GM21529 (cell line): ENCODE measurements around the gene TCF12.
A peak's percentile ranks its signal among the peaks of the same experiment; 100 is the strongest.
"Not testable (repeated sequence)": the region's sequence is repeated elsewhere in the genome, so short reads cannot be mapped to it uniquely, and the experiment has no call there.

Source experiments
- ATAC-seq: cut with Tn5 transposase; IDR thresholded peaks from one replicate; pipeline ENCODE4 v1.9.1; 2021; ENCODE audit not compliant: unreplicated experiment

Gene TCF12

DNA sequence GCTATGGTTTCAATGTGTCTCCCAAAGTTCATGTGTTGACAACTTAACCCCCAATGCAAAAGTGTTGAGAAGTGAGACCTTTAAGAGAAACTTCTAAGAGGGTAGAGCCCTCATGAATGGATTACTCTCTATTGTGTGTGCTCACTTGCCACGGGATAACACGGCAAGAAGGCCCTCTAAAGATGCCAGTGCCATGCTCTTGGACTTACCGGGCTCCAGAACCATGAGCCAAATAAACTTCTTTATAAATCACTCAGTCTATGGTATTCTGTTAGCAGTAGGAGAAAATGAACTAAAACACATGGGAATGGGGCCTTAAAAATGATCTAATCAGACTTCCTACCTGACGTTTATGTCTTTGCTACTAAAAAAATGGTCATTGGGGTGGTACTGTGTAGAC is 2.6 kb upstream of the TCF12 start:
- ATAC-seq, result no peak

DNA sequence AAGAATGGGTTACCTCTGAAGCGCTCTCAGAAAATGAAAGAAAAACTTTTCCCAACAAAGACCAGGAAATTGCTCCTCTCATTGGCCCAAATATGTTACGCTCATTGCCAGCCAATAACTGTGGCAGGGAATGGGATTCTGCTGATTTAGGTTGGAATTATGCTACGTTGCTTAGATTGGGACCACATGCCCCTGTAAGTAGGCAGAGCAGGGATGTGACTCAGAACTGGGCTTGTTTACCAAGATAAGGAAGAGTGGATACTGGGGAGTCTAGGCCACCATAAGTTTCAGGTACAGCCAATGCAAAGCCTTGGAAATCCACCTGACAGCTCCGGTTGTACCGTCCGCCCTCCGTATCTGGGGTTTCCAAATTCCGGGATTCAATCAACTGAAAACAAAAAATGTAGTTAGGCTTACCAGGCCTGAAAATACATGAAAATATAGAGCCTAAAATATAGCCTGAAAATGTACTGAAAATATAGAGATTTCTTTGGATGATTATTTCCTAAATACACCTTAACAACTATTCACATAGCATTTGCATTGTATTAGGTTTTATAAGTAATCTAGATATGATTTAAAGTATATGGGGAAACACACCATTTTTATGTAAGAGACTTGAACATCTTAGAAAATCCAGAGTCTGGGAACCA is 1.5 kb upstream of the TCF12 start:
- ATAC-seq, result no peak

DNA sequence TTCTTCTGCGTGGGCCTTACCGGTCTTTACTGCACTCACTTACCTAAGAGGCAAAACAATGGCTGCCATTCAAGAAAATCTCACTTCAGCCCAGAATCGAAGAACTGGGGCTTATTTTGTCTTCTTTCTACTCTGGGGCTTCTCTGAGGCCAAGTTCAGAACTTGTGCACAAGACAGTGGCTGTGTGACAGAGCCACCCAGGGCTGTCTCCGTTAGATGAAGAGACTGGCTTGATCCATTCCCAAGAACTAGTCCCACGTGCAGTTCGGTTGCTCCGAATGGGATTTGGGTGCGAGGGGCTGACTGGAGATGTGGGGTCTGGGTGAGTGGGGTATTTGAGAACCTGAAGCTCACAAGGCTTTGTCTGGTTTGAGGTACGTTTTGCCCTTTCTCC is 795 bp upstream of the TCF12 start:
- ATAC-seq, result no peak

DNA sequence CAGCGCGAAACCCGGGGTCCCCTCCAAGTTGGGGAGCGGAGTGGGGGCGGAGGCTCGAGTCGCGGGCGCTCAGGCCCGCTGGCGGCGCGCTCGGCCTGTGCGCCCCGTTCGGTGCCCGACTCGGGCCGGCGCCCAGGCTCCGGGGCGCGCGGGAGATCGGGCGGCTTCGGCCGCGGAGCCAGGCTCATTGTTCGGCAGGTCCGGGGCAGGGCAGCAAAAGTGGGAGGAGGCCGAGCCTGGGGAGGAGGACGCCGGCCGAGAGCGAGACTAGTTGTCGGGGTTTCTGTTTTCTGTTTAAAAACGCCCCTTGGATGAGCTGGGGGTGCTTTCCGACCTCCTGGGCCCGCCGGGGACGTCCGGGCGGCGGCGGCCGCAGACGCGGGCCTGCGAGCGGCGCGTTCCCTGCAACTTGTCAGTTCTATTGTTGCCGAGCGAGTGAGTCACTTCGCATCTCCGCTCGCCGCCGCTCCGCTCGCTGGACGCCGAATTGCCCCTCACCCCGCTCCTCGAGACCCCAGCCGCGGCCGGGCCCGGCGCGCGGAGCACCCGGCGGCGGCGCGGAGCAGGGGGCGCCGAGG is 676 bp downstream of the TCF12 start:
- peak; percentile 33 for ATAC-seq

DNA sequence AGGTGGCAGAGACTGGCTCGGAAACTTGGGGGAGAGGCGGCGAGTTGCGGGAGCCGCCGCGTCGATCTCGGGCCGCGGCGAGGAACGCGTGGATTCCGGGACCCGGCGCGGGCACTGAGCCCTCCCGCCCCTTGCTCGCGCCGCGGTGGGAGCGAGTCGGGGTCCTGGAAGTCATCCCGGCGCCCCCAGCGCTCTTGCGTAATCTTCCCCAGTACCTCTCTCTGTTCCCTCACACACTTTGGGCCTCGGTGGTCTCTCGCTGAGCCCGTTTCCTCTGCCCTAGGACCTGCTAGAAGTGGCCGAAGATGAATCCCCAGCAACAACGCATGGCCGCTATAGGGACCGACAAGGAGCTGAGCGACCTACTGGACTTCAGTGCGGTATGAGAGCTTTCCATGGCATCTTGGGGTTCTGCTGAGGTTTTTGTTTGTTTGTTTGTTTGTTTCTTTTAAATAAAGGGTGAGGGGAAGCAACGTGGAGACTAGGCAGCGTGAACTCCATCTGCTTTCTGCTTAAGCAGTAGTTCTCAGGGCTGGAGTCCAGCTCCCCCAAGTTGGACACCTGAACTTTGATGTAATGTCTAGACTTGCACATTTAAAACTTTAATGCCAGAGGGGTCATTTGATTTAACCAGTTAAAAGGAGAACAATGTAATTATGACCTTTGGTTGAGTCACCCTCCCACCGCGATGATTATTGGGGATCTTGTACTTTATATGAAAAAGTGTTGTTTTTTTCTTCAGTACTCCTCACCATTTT is 1.3 kb downstream of the TCF12 start:
- ATAC-seq, result no peak

DNA sequence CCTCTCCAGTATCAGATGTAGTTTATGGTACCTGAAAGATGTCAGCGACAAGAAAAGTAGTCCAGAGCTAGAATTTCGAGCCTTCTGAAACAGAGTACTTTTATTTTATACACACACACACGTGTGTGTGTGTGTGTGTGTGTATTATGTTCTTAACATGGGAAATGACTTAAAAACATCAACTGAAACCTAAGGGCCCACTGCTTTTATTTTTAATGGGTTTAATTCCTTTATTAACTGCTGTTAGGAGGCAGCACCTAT is 1.9 kb downstream of the TCF12 start:
- ATAC-seq, result no peak

DNA sequence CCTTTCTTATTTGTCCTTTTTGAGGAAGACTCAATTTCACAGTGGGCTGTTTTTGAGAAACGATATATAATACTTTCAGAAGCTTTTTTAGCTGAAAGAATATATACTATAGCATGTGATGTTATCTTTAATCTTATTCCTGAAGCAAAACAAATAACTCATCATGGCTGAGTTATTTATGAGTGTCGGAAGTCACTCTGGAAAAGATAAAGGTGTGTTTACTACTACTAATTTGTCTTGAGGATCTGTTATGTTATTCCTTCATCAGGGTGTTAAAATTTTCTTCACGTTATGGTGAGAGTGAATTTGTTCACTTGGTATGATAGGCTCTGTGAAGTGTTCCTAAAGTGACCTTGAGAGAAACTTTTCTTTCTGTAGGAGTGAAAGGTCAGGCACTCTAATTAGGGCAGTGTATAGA is 4.7 kb downstream of the TCF12 start:
- no peak for ATAC-seq

DNA sequence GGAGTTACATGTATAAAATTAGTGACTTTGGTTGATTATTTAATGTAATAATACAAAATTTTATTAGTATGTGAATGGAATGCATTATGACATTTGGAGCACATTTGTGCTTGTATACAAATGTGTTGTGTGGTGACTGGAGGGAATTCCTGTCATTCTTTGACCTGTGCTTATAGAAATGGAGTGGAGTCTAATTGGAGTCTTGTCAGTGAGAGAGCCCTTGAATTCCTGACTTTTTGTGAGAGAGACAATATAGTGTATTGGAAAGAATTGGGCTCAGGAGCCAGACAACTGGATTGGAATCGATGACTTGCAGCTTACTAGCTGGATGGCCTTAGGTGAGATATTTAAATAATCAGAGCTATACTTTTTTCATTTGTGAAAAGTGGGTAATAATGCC is 9.4 kb downstream of the TCF12 start:
- ATAC-seq, result no peak

DNA sequence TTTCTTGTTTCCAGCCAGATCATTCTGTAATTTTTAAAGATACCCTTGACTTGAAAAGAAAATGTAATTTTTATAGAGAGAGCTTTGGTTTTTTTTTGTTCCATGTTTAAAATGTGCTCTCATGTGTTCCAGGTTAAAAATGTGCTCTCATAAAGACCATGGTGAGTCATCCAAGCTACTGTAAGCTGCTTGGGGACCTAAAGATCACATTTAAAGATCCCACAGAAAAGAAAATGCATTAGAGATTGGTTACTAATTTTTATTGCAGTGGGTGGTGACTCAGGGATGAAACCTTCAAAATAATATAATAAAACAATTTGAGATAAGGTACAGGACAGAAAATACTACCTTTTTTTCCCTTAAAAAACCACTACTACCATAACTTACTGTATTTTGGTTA is 11.0 kb downstream of the TCF12 start:
- no peak for ATAC-seq

DNA sequence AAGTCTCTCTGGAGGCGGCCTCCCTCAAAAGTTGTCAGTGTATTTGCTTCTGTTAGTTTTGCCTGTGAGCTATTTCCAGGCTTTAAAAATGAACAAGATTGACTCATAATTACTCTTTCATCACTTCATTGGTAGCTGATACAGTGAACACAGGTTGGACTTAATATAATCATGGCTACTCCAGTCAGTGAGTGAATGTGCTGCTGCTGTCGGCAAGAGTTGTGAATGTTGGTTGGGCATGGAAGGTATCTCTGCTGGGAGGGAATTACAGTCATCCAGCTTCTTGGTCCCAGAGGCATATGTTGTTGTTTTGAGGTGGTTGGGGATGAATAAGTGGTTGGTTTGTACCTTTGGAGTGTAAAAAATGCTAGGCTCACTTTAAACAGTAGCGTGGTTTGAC is 11.5 kb downstream of the TCF12 start:
- no peak for ATAC-seq

DNA sequence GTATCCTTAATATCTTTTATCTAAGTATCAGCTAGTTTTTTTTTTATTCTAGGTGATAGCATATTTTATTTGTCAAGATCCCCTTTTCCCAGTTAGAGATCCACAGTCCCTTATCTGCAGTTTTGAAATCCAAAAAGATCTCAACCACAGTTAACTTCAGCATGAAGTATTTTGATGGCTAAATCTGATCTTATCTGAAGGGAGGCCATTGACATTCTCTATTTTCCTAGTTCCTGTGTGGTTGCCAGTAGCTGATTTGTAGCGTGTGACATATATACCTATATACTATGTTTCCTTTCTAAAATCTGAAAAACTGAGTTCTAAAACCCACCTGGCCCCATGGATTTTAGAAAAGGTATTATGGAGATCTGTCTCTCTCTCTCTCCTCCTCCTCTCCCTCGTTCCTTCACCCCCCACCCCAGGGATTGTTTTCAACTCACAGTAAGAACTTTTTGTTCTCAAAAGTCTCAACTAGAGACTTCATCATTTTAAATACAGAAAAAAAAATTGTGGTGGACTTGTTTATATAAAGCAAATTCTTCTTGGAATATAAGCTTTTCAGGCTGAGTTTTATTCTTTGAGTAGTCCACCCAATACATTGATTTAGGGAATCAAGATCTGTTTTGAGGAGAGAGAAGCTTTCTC is 12.3 kb downstream of the TCF12 start:
- ATAC-seq, result no peak

DNA sequence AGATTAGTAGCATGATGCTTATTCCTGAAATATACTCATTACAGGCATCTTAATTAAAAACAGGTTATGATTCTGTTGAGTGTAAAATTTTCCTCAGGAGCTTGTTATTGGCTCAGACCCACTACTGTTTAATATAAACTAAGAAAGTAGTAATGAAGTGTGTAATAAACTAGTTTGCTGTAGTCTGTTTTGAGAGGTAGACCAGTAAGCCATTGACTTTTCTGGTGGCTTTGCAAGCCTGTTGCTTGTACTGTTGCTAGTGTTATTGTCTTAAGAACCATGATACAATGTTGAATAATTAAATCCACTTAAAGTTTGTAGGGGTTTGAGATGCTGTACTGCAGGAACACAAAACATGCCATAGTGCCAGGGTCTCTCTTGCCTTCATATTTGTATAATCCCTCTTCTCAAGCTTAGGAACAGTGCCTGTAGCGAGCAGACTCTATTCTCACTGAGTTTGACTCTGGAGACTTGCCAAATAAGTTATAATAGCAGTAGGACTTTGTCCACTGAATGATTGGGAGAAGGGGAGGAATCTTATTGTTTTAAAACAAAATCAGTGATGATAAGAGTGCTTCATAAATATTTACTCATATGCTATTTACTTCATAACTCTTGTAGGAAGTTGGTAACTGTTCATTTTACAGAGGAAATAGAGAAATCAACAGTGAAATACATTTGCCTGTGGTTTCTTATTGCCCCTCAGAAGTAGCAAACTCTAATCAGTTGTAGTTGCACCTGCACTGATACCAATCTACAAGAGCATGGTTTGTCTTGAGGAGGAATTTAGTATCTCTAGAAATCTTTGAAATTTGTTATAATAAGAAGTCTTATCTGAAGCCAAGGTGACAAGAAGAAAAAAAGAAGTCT is 13.4 kb downstream of the TCF12 start:
- no peak for ATAC-seq

DNA sequence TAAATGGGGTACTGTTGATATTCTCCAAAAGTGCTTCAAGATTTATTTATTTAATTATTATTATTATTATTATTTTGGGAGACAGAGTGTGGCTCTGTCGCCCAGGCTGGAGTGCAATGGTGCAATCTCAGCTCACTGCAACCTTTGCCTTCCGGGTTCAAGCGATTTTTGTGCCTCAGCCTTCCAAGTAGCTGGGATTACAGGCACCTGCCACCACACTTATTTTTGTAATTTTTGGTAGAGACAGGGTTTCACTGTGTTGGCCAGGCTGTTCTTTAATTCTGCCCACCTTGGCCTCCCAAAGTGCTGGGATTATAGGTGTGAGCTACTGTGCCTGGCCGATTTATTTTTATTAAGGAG is 14.0 kb downstream of the TCF12 start:
- ATAC-seq, result not testable (repeated sequence)

DNA sequence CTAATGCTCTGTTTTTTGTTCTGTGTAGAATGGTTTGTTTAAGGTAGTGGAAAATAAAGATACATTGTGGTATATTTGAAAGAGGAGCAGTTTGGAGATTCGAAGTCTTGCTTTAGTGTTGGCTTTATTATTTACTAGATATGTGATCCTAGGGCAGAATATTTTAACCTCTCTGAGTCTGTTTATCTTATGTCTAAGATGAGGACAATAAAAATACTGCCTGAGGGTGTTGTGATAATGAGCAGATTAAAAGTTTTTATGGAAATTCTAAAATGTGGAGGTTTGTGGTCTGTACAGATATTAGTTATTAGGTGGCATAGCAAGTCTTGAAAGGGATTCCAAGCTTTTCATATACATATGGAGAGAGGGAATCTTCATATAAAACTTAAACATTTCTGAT is 15.0 kb downstream of the TCF12 start:
- no peak for ATAC-seq

DNA sequence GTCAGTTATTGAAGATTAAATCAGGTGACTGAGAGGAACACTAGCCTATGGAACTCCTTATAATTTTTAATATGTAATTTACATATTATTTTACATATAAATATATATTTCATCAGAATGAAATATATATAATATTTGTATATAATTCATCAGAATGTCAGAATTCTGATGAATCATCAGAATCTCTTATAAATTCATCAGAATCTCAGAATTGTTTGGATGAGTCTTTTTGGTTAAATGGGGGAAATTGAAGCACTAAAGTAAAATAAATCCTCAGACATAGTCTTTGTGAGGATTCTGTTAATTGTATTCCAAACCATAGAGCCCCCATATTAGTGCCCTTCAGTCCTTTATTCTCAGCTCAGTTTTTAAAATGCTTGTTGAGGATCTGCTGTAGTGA is 15.4 kb downstream of the TCF12 start:
- no peak for ATAC-seq

DNA sequence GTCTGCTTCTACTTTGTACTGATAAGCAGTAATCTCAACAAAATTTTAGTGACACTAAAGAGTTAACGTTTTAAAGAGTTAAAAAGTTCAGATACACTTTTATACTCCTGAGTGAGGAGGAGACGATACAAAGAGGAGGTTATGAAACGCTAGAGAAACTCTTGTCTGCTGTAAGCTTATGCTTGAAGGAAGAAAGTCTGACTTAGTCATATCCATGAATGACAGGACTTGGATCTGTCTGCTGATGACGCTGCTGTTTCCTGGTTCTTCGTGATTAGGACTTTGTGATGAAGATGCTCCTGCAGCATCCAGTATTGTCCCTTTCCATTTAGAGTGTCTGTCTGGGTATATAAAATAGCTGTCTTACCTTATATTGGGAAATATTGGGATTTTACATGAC is 15.8 kb downstream of the TCF12 start:
- ATAC-seq, result no peak

DNA sequence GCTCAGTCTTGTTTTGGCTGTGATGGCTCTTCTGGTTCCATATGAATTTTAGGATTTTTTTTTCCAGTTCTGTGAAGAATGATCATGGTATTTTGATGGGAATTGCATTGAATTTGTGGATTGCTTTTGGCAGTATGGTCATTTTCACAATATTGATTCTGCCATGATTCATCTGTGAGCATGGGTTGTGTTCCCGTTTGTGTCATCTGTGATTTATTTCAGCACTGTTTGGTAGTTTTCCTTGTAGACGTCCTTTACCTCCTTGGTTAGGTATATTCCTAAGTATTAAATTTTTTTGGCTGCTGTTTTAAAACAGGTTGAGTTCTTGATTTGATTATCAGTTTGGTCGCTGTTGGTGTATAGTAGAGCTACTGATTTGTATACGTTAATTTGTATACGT is 18.5 kb downstream of the TCF12 start:
- ATAC-seq, result no peak

DNA sequence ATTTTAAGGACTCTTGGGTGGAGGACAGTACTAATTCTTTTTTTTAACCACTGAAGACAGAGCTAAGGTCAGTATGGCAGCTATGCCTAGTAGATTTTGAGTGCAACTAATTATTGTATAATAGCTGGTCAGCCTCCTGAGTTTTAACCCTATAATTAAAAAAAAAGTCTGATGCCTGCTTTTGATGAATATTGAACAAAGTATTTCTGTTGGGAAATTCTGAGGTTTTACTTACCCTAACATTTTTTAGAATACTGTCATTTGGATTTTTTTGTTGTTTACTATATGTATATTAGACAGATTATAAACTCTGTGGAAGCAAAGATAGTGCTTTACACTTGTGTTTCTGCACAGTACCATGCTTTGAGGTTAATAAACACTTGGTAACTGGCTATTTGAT is 20.8 kb downstream of the TCF12 start:
- no peak for ATAC-seq

DNA sequence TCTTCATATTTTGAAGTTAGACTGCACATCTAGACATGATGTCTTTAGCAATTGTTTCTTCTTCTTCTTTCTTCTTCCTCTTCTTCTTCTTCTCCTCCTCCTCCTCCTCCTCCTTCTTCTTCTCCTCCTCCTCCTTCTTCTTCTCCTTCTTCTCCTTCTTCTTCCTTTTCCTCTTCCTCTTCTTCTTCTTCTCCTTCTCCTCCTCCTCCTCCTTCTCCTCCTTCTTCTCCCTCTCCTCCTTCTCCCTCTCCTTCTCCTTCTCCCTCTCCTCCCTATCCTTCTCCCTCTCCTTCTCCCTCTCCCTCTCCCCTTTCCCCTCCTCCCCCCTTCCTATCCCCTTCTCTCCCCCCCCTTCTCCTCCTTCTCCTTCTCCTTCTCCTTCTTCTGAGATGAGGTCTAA is 21.9 kb downstream of the TCF12 start:
- no peak for ATAC-seq

DNA sequence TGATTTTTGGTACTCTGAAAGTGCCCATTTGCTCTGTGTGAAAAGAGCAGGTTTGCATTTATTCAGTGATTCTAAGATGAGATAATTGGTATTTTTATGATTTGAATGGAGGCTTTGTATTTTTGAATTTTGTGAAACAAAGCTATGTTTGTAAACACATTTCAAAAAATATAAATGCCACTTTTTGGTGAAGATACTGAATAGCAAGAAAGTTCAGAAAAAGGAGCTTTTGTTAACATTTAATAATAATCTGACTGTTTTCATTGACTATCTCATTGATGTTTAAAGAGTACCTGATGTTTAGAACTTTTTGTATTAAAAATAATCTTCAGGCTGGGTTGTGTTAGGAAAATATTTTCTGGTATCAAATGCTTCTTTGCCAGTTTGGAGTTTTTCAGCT is 23.7 kb downstream of the TCF12 start:
- no peak for ATAC-seq

DNA sequence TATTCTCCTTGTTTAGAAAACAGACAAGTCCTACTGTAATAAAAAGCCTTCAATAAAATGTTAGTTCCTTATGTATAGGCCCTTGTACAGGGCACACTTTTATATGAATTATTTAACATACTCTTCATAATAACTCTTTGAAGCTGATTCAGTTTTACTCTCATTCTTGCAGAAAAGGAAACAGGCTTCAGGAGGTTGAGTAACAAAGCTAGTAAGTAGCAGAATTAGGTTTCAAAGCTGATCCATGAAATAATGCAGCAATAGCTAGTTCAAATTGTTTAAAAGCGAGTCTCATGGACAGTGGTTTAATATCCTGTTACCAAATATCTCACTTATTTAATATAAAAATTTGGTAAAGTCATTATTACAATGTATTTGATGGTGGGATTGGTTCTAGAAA is 25.0 kb downstream of the TCF12 start:
- ATAC-seq, result no peak

DNA sequence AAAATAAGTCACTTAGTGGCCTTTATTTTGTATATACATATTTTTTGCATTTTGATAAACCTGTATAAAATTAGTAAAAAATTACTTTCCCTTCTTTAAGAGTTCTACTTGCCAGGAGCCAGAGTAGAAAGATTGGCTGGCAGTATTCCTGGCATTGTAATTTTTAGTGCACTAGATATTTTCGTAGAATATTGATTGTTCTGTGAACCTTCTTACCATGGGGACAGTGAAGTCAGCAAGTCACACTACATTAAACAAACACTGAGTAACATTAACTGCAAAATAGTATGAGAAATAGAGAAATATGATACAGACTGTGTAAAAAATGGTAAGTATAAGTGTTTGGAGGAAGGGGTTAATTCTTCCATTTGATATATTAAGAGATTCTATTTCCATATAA is 26.0 kb downstream of the TCF12 start:
- no peak for ATAC-seq
